ENCODE results near the gene KLHL29. TPM values are rescaled to one million over a fixed set of nuclear protein-coding genes. Genes with fewer than 3 reads are reported as not detected.

KLHL29 gene
- total and polyA plus RNA-seq, 2 donors (not counting 1 experiment from before 2014, with no cell fraction given): 1.3 to 3.4 TPM

GRCh38 chr2:23503682-23504081 is 118.7 kb downstream of the KLHL29 start:
- WGBS (ENCODE audit: insufficient coverage): 45% methylated on average over 5 of the region's 7 CpGs
- CTCF ChIA-PET: no interaction called here

DNA sequence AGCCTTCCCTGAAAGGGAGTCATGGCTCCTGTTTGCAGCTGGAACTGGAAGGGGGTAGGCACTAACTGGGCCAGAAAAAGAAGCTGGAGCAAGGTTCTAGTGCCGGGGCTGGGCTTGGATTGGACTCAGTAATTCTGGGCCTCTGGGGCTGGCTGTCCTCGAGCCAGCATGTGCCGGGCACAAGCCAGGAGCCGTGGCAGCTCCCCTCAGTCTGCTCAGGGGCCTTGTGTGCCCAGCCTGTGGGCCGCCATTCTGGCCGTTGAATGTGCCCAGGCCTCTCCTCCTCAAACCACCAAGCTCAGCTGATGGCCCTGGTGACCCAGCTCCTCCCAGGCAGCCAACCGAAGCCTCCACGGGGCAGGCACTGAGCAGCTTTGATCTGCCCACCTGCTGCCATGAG is 119.6 kb downstream of the KLHL29 start:
- H3K27ac ChIP-seq (ENCODE audit: low read length in 2 of 2): no peak overlapping the region
- ChIA-PET POLR2A (no interaction called here), CTCF (interaction anchor here (1.0 kb wide), 1 partner anchor 22 kb away, joined by 3 read pairs; no protein-coding TSS in a partner anchor)
- no peaks in the 10 kb centered on the region for H3K4me1 ChIP-seq (ENCODE audit: control insufficient read depth in 2 of 2, insufficient read depth in 2 of 2, low read length in 2 of 2)
- no peaks in the 10 kb centered on the region for H4K20me1 ChIP-seq (ENCODE audit: control insufficient read depth, insufficient read depth, low read length, poor library complexity, severe bottlenecking)
- ATAC-seq (ENCODE audit: low read depth) (no peak), DNase-seq (no peak)
- intact Hi-C loops (cut with micrococcal nuclease): no loop called here
- WGBS (ENCODE audit: insufficient coverage): 92% methylated on average over 8 of the region's 8 CpGs
- H3K79me2 ChIP-seq (ENCODE audit: control insufficient read depth, insufficient read depth, low read length): no peaks in the 10 kb centered on the region
- no peak overlapping the region for H3K9ac ChIP-seq (ENCODE audit: low read length)
- no peak overlapping the region for H2AFZ ChIP-seq (ENCODE audit: insufficient read depth, low read depth, low read length, poor library complexity, severe bottlenecking)
- H3K9me3 ChIP-seq (ENCODE audit: control extremely low read depth in 1 of 3, control insufficient read depth in 2 of 3, insufficient read depth in 1 of 3, low read length in 2 of 3): no peaks in the 10 kb centered on the region
- TF ChIP-seq EZH2 (IDR thresholded peaks at IDR 0.05; ENCODE audit: borderline replicate concordance, insufficient read depth, low read depth, low read length, poor library complexity, severe bottlenecking) (no peak), CTCF (IDR thresholded peaks at IDR 0.05) (no peak)
- Mint-ChIP-seq H3K9me3 (ENCODE audit: insufficient read depth) (no peaks in the 10 kb centered on the region), H3K4me3 (no peak overlapping the region), H3K4me1 (no peaks in the 10 kb centered on the region), H3K27ac (no peak overlapping the region), H3K27me3 (no peaks in the 10 kb centered on the region)
- H3K27me3 ChIP-seq (replicated peaks in 1 of 4; ENCODE audit: control extremely low read depth in 1 of 4, control insufficient read depth in 3 of 4, insufficient read depth in 4 of 4, low read length in 3 of 4): no peaks in the 10 kb centered on the region
- H3K4me3 ChIP-seq (ENCODE audit: control extremely low read depth in 1 of 5, extremely low read depth in 1 of 5, insufficient read depth in 1 of 5, low read depth in 2 of 5, low read length in 4 of 5): no peak overlapping the region
- H3K36me3 ChIP-seq (replicated peaks in 1 of 2; ENCODE audit: control extremely low read depth in 1 of 2, control insufficient read depth in 1 of 2, extremely low read depth in 1 of 2, insufficient read depth in 2 of 2, low read length in 1 of 2): no peaks in the 10 kb centered on the region
- H3K4me2 ChIP-seq (replicated peaks; ENCODE audit: low read depth, low read length, poor library complexity, severe bottlenecking): no peak overlapping the region

More at GRCh38 chr2:23503682-23504081, 118.7 kb downstream of the KLHL29 start:
- Histone ChIP-seq H3K4me2 (replicated peaks; ENCODE audit: low read depth, low read length, poor library complexity, severe bottlenecking) (no peak overlapping the region), H3K4me3 (ENCODE audit: control extremely low read depth in 1 of 5, extremely low read depth in 1 of 5, insufficient read depth in 1 of 5, low read depth in 2 of 5, low read length in 4 of 5) (no peak overlapping the region), H2AFZ (ENCODE audit: insufficient read depth, low read depth, low read length, poor library complexity, severe bottlenecking) (no peak overlapping the region), H3K79me2 (ENCODE audit: control insufficient read depth, insufficient read depth, low read length) (no peaks in the 10 kb centered on the region), H4K20me1 (ENCODE audit: control insufficient read depth, insufficient read depth, low read length, poor library complexity, severe bottlenecking) (no peaks in the 10 kb centered on the region), H3K27me3 (replicated peaks in 1 of 4; ENCODE audit: control extremely low read depth in 1 of 4, control insufficient read depth in 3 of 4, insufficient read depth in 4 of 4, low read length in 3 of 4) (no peaks in the 10 kb centered on the region), H3K27ac (ENCODE audit: low read length in 2 of 2) (no peak overlapping the region), H3K36me3 (replicated peaks in 1 of 2; ENCODE audit: control extremely low read depth in 1 of 2, control insufficient read depth in 1 of 2, extremely low read depth in 1 of 2, insufficient read depth in 2 of 2, low read length in 1 of 2) (no peaks in the 10 kb centered on the region), H3K4me1 (ENCODE audit: control insufficient read depth in 2 of 2, insufficient read depth in 2 of 2, low read length in 2 of 2) (no peaks in the 10 kb centered on the region), H3K9ac (ENCODE audit: low read length) (no peak overlapping the region), H3K9me3 (ENCODE audit: control extremely low read depth in 1 of 3, control insufficient read depth in 2 of 3, insufficient read depth in 1 of 3, low read length in 2 of 3) (no peaks in the 10 kb centered on the region)
- Mint-ChIP-seq H3K4me3 (no peak overlapping the region), H3K9me3 (ENCODE audit: insufficient read depth) (no peaks in the 10 kb centered on the region), H3K4me1 (no peaks in the 10 kb centered on the region), H3K27me3 (no peaks in the 10 kb centered on the region), H3K27ac (no peak overlapping the region)
- POLR2A ChIA-PET: no interaction called here
- DNase-seq: no peak
- no peak for TF ChIP-seq EZH2 (IDR thresholded peaks at IDR 0.05; ENCODE audit: borderline replicate concordance, insufficient read depth, low read depth, low read length, poor library complexity, severe bottlenecking)
- no peak for TF ChIP-seq CTCF (IDR thresholded peaks at IDR 0.05)
- no peak for ATAC-seq (ENCODE audit: low read depth)
- intact Hi-C loops (cut with micrococcal nuclease): no loop called here

Data from B cell (primary cell).